OCI-LY1 (cell line): Measurements from ENCODE around the gene TTC28.

Experiments used
- H2AFZ ChIP-seq: fragments of 200-600 bp; sonication (generic), shearing (Covaris generic); 2 replicates; pipeline ENCODE4 v1.6.0; 2014; ENCODE audit warnings: antibody characterized with exemption, mild to moderate bottlenecking, low read length
- H3F3A ChIP-seq: fragments of 200-600 bp; sonication (generic), shearing (Covaris generic); 2 replicates; pipeline ENCODE4 v1.6.0; 2014; ENCODE audit warnings: mild to moderate bottlenecking, antibody characterized with exemption, low read length, moderate library complexity; ENCODE audit not compliant: insufficient read depth
- H3K27ac ChIP-seq: fragments of 200-600 bp; sonication (generic); 2 replicates; pipeline ENCODE4 v1.5.1; 2014; ENCODE audit warnings: low read length, mixed run types, mild to moderate bottlenecking, low read depth; ENCODE audit not compliant: poor library complexity, severe bottlenecking
- H3K27me3 ChIP-seq: fragments of 200-600 bp; sonication (generic); 2 replicates; pipeline ENCODE4 v1.6.0; 2014; ENCODE audit warnings: antibody characterized with exemption, mild to moderate bottlenecking, low read length, moderate library complexity; ENCODE audit not compliant: insufficient read depth
- H3K36me3 ChIP-seq: fragments of 200-600 bp; sonication (generic); 2 replicates; pipeline ENCODE4 v1.6.1; 2014; ENCODE audit warnings: mild to moderate bottlenecking, antibody characterized with exemption, low read length, moderate library complexity, mixed read lengths; ENCODE audit not compliant: insufficient read depth
- H3K4me1 ChIP-seq: fragments of 200-600 bp; sonication (generic); 2 replicates; pipeline ENCODE4 v1.5.1; 2014; ENCODE audit warnings: mild to moderate bottlenecking, low read length, moderate library complexity; ENCODE audit not compliant: insufficient read depth, severe bottlenecking
- H3K4me2 ChIP-seq: fragments of 200-600 bp; sonication (generic), shearing (Covaris generic); 2 replicates; pipeline ENCODE4 v1.6.1; 2014; ENCODE audit warnings: low read length
- H3K4me3 ChIP-seq: fragments of 200-600 bp; sonication (generic); 2 replicates; pipeline ENCODE4 v1.5.1; 2014; ENCODE audit warnings: low read length, low read depth, mild to moderate bottlenecking, mixed read lengths; ENCODE audit not compliant: poor library complexity, severe bottlenecking
- H3K79me2 ChIP-seq: fragments of 200-600 bp; shearing (Covaris generic); 2 replicates; pipeline ENCODE4 v1.6.1; 2016; ENCODE audit warnings: mixed run types, low read length, mixed read lengths; ENCODE audit not compliant: insufficient read depth
- H3K9ac ChIP-seq: fragments of 200-600 bp; sonication (generic), shearing (Covaris generic); 2 replicates; pipeline ENCODE4 v1.6.1; 2014; ENCODE audit warnings: mild to moderate bottlenecking, low read length, mixed read lengths
- H3K9me2 ChIP-seq: fragments of 200-600 bp; sonication (generic), shearing (Covaris generic); 2 replicates; pipeline ENCODE4 v1.6.1; 2014; ENCODE audit warnings: low read depth, mild to moderate bottlenecking, low read length, mixed read lengths
- H3K9me3 ChIP-seq: fragments of 200-600 bp; shearing (Covaris generic); 2 replicates; pipeline ENCODE4 v1.6.1; 2014; ENCODE audit warnings: low read length, mixed read lengths
- H4K20me1 ChIP-seq: fragments of 200-600 bp; sonication (generic), shearing (Covaris generic); 2 replicates; pipeline ENCODE4 v1.6.0; 2016; ENCODE audit warnings: mild to moderate bottlenecking, low read length; ENCODE audit not compliant: insufficient read depth
- CTCF ChIP-seq: fragments of 200-600 bp; sonication (generic), shearing (Covaris generic); IDR thresholded peaks from 2 replicates; pipeline ENCODE4 v1.5.1; 2017; ENCODE audit warnings: mild to moderate bottlenecking, antibody characterized with exemption, low read length, moderate library complexity, mixed read lengths
- EZH2 ChIP-seq: fragments of 200-600 bp; sonication (generic), shearing (Covaris generic); IDR thresholded peaks from 2 replicates; pipeline ENCODE4 v1.8.0; 2017; ENCODE audit warnings: borderline replicate concordance, mixed run types, mild to moderate bottlenecking, antibody characterized with exemption, low read length, moderate library complexity, mixed read lengths

Gene TTC28

DNA sequence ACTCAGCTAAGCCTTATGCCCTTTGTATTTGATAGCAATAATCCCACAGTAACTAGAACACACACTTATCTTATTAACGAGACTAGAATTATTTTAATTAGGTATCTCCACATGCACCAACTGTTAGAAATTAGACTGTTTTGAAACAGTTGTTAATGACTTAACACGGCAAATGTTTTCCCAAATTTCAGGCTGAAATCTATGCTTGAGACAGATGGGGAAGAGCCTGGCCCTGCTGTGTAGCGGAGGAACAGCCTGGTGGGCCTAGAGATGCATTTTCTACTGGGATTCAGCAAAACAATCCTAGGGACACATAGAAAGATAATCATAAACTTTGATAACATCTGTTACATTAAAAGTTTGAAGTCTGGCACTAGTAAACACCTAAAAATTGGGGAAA lies 273.4 kb downstream of the TTC28 start:
- Histone ChIP-seq H3K36me3 (no peaks in the 10 kb centered on the region), H2AFZ (no peak overlapping the region), H3K9me2 (no peaks in the 10 kb centered on the region), H3K9ac (no peak overlapping the region), H4K20me1 (no peaks in the 10 kb centered on the region), H3K4me3 (no peak overlapping the region), H3K9me3 (no peaks in the 10 kb centered on the region), H3F3A (no peaks in the 10 kb centered on the region), H3K27me3 (no peaks in the 10 kb centered on the region), H3K79me2 (no peaks in the 10 kb centered on the region), H3K27ac (no peak overlapping the region), H3K4me1 (no peaks in the 10 kb centered on the region), H3K4me2 (no peak overlapping the region)
- no peak for TF ChIP-seq EZH2
- no peak for TF ChIP-seq CTCF

- H3K27me3 ChIP-seq, result no peaks in the 10 kb centered on the region
- H3F3A ChIP-seq, result no peaks in the 10 kb centered on the region
- no peak overlapping the region for H3K4me2 ChIP-seq
- no peak overlapping the region for H3K27ac ChIP-seq
- H3K79me2 ChIP-seq, result no peaks in the 10 kb centered on the region
- no peaks in the 10 kb centered on the region for H3K36me3 ChIP-seq
- H3K9ac ChIP-seq, result no peak overlapping the region
- no peaks in the 10 kb centered on the region for H3K9me3 ChIP-seq
- H2AFZ ChIP-seq, result no peak overlapping the region
- H3K9me2 ChIP-seq, result no peaks in the 10 kb centered on the region
- H3K4me1 ChIP-seq, result no peaks in the 10 kb centered on the region
- TF ChIP-seq CTCF, result no peak
- TF ChIP-seq EZH2, result no peak
- no peaks in the 10 kb centered on the region for H4K20me1 ChIP-seq
- no peak overlapping the region for H3K4me3 ChIP-seq
Measured at GRCh38 chr22:28405588-28405987, 274.1 kb downstream of the TTC28 start.

DNA sequence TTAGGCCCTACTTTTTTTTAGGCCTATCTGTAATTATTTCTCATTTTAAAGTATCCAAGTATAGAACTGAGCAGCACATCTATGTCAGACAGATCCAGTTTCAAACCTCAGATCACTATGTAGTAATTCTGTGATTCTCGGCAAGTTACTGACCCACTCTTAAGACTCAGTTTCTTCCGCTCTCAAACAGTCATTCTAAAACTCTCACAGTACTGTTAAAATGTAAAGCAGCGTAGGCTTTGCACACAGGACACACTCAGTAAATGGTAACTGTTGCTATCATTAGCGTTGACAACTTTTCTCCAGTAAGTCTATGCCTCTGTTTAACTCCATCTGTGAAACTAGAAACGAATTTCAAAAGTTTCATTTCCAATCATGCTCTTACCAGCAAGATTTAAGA lies 277.1 kb downstream of the TTC28 start:
- Histone ChIP-seq H3K9me2 (no peaks in the 10 kb centered on the region), H2AFZ (no peak overlapping the region), H3F3A (no peaks in the 10 kb centered on the region), H3K4me2 (no peak overlapping the region), H3K36me3 (no peaks in the 10 kb centered on the region), H3K79me2 (no peaks in the 10 kb centered on the region), H3K9ac (no peak overlapping the region), H3K4me1 (no peaks in the 10 kb centered on the region), H3K27me3 (no peaks in the 10 kb centered on the region), H3K9me3 (no peaks in the 10 kb centered on the region), H4K20me1 (no peaks in the 10 kb centered on the region), H3K4me3 (no peak overlapping the region), H3K27ac (no peak overlapping the region)
- TF ChIP-seq CTCF, result no peak
- TF ChIP-seq EZH2, result no peak
